Measurements from ENCODE around the gene ZNF552.
"Not testable (repeated sequence)": the region's sequence is repeated elsewhere in the genome, so short reads cannot be mapped to it uniquely, and the experiment has no call there.

ZNF552 gene

DNA sequence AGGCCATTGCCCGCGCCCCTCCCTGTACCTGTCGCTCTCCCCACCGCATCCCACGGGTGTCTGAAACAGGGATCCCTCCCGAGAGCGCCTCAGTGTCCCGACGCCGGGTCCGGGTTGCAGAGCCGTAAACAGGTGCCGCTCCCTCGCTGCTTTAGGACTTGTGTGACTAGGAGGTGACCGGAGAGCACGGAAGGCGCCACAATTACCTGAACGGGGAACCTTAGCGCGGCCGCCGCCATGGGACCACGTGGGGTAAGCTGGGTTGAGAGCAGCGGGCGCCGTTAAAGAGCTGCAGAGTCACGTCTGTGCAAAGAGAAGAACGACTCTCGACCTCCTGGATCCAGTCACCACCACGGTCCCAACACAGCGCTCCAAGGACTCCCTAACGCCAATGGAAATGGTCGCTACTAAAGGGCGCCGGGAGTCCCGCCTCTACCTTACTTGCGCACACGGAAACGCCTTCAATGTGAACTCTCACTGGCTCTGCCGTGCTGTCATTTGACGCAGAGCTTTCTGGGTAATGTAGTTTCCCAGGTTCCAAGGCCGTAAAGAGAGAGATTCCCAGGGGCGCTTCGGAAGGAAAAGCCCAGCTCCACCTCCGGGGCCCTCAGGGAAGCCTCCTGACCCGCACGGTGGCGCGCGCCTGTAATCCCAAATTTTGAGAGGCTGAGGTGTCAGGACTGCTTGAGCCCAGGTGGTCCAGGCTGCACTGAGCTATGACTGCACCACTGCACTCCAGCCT, at the start of gene ZNF552:
ZNF552 (minus strand) TSS at position 409 of the 742 bp plus-strand sequence; CDS start at position 239, 170 bp downstream.
- peak; percentile 53 for DNase-seq (ENCODE audit: low read depth)

DNA sequence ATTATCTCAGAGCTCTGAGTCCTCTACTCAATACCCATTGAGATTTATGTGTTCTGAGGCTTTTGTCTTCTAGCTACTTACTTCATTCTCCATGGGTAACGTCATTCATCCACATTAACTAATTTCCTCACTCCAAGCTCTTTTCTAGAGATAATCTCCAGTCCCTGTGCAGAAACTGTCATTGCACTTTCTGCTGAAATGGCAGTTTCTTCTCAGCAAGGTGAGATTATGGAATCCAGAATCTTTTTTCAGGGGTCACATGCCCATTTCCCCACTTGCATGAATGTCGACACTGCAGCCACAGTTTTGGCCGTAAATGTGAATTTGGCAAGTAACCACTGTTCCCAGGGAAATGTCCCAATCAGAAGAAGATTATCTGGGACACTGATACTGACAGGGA, 47.6 kb upstream of the ZNF552 start:
- not testable (repeated sequence) for DNase-seq (ENCODE audit: low read depth)

- DNase-seq (ENCODE audit: low read depth), result not testable (repeated sequence)
Measured at GRCh38 chr19:57854117-57854516, 39.4 kb upstream of the ZNF552 start.

GRCh38 chr19:57851812-57852603, 37.3 kb upstream of the ZNF552 start:
- not testable (repeated sequence) for DNase-seq (ENCODE audit: low read depth)

DNA sequence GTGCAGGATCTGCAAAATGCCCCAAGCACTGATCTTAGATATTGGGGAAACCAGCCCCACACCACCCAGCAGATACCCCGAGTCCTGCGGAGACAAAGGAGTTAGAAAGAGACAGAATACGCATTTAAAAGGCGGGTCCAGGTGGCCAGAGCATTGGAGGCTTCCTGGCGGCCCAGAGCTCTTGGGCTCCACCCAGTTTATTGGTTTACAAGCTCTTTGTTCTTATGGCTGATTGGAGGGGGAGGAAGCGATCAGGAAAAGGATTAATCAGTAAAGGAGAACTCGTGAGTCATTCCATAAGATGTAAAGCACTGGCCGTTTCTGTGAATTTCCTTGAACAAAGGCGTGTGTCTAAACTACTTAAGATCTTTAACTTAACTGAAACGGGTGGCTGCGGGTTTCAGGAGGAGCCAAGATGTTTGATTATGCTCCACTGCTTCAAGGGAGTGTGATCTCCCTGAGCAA, 35.9 kb upstream of the ZNF552 start:
- no peak for DNase-seq (ENCODE audit: low read depth)

DNA sequence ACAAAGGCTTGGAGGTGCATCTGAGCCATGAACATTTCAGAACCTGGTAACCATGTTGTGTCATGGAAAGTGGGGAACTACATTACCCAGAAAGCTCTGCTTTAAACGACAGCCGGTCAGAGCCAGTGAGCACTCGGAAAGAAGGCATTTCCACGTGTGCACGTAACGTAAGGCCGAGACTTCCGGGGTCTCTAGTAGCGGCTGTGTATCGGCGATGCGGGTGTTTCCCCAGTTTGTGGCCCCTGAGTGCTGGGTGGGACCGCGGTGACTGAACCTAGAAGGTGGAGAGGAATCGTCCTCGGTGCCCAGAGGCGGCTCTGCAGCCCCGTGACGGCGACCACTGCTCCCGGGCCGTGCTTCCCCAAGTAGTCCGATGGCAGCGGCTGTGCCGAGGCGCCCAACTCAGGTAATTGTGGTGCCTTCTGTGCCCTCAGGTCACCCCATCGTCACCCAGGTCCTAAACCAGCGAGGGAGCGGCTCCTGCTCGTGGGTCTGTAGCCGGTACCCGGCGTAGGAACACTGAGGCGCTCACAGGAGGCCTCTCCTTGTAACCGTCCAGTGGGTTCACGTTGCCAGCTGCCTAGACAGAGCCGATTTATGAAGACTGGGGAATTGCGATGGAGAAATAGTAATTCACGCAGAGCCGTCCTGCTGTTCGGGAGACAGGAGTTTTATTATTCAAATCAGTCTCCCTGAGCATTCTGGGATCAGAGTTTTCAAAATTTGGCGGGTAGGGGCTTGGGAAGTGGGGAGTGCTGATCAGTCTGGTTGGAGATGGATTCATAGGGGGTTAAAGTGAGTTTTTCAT, 35.2 kb upstream of the ZNF552 start, which contains the start of gene ZNF587:
ZNF587 (plus strand) TSS at position 194 of the 808 bp plus-strand sequence; CDS start at position 374, 180 bp downstream.
- DNase-seq (ENCODE audit: low read depth), result peak; percentile 58

- not testable (repeated sequence) for DNase-seq (ENCODE audit: low read depth)
Measured at GRCh38 chr19:57849162-57849665, 34.5 kb upstream of the ZNF552 start.

DNA sequence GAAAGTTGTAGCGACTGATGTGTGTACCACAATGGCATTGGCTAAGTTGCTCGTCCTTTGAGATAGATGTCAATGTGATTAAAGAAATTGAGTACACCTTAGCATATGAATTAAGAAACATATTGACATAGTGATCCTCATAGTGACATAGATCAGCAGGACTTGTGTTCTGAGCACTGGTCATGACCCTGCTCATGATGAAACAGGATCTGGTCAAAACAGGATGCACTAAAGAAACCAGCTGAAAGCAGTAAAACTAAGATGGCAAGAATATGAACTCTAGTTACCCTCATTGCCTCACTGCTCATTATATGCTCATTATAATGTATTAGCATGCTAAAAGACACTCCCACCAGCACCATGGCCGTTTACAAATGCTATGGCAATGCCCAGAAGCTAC, 32.5 kb upstream of the ZNF552 start:
- DNase-seq (ENCODE audit: low read depth), result not testable (repeated sequence)

GRCh38 chr19:57841122-57841763, 26.5 kb upstream of the ZNF552 start:
- DNase-seq (ENCODE audit: low read depth), result no peak

DNA sequence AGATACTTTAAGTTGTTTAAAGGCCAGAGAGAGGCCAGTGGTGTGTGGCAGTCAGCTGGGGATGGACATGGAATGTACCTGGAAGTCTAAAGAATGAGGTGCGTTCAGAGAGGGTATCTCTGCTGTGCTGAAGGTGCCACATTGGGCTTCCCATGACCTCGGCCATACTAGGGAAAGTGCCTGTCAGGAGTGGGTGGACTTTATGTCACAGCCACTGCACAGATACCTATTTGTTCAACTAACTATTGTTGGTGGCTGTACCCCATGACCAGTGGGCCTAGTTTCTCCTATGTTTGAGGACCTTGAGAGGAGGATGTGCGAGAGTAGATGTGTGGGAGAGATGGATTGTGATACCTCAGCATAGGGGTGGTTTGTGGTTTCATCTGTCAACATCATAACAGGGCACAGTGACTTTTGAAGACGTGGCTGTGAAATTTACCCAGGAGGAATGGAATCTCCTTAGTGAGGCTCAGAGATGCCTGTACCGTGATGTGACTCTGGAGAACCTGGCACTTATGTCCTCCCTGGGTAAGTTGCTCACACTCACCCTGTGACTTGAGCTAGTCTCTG, 24.0 kb upstream of the ZNF552 start:
- DNase-seq (ENCODE audit: low read depth), result not testable (repeated sequence)

GRCh38 chr19:57836991-57837390, 22.3 kb upstream of the ZNF552 start:
- DNase-seq (ENCODE audit: low read depth), result not testable (repeated sequence)

DNA sequence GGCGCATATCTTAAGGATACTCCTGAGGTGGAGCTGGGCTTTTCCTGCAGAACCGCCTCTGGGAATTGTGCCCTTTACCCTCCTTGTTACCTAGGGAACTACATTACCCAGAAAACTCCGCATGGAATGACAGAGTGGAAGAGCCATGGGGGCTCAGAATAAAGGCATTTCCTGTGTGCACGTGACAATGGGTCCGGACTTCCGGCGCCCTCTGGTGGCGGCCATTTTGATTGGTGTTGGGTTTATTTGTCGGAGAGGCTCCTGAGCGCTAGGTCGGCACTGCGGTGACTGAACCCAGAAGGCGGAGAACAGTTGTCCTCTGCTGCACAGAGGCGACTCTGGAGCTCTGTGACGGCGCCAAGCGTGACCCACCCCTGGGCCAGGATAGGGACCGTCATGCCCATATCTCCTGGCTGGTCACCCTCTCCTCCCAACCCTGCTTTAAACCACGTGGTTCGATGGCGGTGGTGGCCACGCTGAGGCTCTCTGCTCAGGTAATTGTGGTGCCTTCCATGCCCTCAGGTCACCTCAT, 15.4 kb upstream of the ZNF552 start, which contains the start of gene ZNF587B:
ZNF587B (plus strand) TSS at position 229 of the 532 bp plus-strand sequence; CDS start at position 459, 230 bp downstream.
- peak; percentile 24 for DNase-seq (ENCODE audit: low read depth)

GRCh38 chr19:57829316-57829715, 14.6 kb upstream of the ZNF552 start:
- no peak for DNase-seq (ENCODE audit: low read depth)

- no peak for DNase-seq (ENCODE audit: low read depth)
Measured at GRCh38 chr19:57825511-57825910, 10.8 kb upstream of the ZNF552 start.

DNA sequence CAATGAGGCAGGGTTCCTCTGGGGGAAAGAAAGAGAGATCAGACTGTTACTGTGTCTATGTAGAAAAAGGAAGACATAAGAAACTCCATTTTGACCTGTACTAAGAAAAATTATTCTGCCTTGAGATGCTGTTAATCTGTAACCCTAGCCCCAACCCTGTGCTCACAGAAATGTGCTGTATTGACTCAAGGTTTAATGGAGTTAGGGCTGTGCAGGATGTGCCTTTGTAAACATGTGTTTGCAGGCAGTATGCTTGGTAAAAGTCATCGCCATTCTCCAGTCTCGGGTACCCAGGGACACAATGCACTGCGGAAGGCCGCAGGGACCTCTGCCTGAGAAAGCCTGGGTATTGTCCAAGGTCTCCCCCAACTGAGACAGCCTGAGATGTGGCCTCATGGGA, 8.9 kb upstream of the ZNF552 start:
- not testable (repeated sequence) for DNase-seq (ENCODE audit: low read depth)

- not testable (repeated sequence) for DNase-seq (ENCODE audit: low read depth)
Measured at GRCh38 chr19:57823155-57823554, 8.4 kb upstream of the ZNF552 start.

DNA sequence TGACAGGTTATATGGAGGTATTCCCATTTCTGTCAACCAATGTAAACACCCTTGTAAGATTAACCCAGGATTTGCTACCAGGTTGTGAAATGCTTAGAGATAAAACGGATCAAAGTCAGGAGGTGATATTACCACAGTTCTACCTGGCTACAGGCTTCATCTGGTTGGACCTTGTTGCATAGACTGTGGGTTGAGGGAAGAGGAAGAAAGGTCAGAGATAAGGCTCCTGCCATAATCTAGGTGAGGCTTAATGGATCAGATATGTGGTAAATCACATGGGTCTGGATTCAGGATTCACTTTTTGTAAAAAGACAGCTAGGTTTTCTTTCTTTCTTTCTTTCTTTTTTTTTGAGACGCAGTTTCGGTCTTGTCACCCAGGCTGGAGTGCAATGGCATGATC, 6.8 kb upstream of the ZNF552 start:
- DNase-seq (ENCODE audit: low read depth), result not testable (repeated sequence)

DNA sequence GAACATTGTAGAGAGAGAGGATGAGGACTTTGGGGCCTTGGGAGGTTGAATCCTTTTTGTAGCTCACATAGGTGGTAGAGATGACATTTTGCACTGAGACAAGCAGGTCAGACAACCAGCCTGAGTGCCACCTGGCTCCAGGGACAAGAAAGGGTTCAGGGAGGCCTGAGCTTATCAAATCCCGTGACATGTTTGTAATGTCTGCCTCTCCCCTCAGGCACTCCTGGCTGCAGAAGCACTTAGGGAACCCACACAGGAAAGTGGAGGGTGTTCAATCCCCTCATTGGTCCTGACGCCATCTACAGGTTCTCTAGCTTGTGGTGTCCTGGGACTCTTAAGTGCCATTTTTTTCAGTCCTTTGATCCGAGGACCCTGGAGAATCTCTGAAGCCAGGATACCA, 6.4 kb upstream of the ZNF552 start:
- not testable (repeated sequence) for DNase-seq (ENCODE audit: low read depth)

GRCh38 chr19:57820599-57820998, 5.9 kb upstream of the ZNF552 start:
- DNase-seq (ENCODE audit: low read depth), result no peak

DNA sequence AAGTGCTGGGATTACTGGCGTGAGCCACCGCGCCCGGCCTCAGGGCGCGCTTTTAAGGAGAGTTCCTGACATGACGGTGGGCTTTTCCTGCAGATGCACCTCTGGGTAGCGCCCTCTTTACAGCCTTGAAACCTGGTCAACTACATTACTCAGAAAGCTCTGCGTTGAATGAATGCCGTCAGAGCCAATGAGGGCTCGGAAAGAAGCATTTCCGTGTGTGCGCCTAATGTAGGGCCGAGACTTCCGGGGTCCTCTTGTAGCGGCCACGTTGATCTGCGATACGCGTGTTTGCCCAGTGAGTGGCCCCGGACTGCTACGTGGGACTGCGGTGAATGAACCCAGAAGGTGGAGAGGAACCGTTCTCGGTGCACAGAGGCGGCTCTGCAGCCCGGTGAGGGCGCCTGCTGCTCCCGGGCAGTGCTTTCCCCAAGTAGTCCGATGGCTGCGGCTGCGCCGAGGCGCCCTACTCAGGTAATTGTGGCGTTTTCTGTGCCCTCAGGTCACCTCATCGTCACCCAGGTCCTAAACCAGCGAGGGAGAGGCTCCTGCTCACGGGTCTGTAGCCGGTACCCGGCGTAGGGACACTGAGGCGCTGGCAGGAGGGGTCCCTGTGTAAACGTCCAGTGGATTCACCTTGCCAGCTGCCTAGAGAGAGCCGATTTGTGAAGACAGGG, 4.9 kb upstream of the ZNF552 start:
- DNase-seq (ENCODE audit: low read depth), result peak; percentile 52
